ENCODE results near the gene FZD8.

Gene FZD8

DNA sequence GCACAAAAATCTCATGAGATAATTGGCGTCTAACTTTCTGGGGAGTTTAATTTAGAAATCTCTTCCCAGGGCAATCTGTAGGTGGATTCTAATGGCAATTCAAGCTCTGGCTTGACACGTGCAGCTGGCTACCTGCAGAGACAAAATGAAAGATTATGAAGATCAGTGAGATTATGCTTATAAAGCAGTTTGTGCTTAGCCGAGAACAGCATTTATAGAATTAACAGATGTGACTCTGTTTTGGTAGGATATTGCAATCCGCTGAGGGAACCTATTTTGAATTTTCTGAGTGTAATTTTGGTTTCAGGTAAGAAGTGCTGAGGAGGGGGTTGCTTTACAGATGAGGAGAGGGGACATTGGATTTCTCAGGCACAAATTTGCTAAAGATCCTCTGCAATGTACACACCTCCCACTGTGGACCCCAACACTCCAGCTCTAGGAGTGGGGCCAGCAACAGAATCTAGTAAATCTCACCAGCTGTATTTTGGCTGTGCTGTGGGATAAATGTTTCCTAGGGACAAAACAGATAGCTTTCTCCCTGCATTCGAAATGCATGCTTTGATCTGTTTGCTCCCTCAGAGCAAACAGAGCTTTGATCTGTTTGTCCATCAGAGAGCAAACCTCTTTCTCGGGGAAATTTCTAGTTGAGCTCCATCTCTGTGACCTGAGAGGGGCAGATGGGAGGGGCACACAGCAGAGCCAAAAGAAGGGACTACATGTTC is 29.6 kb downstream of the FZD8 start:
- no peak for TF ChIP-seq EZH2phosphoT487 (IDR thresholded peaks at IDR 0.05; ENCODE audit: low read length)
- TF ChIP-seq, protein P1, sequence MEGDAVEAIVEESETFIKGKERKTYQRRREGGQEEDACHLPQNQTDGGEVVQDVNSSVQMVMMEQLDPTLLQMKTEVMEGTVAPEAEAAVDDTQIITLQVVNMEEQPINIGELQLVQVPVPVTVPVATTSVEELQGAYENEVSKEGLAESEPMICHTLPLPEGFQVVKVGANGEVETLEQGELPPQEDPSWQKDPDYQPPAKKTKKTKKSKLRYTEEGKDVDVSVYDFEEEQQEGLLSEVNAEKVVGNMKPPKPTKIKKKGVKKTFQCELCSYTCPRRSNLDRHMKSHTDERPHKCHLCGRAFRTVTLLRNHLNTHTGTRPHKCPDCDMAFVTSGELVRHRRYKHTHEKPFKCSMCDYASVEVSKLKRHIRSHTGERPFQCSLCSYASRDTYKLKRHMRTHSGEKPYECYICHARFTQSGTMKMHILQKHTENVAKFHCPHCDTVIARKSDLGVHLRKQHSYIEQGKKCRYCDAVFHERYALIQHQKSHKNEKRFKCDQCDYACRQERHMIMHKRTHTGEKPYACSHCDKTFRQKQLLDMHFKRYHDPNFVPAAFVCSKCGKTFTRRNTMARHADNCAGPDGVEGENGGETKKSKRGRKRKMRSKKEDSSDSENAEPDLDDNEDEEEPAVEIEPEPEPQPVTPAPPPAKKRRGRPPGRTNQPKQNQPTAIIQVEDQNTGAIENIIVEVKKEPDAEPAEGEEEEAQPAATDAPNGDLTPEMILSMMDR (IDR thresholded peaks at IDR 0.05; ENCODE audit: low read length): no peak
- no peak for TF ChIP-seq EZH2 (optimal IDR thresholded peaks at IDR 0.05; ENCODE audit: low read depth, low read length)
- H3K4me3 ChIP-seq (ENCODE audit: low read length): no peak overlapping the region
- no peaks in the 10 kb centered on the region for H3K27me3 ChIP-seq (replicated peaks; ENCODE audit: insufficient read depth, low read length)
- no peaks in the 10 kb centered on the region for H3K36me3 ChIP-seq (replicated peaks; ENCODE audit: insufficient read depth, low read length)
- no peak overlapping the region for H3K4me2 ChIP-seq (ENCODE audit: low read depth, low read length)
- H3K4me1 ChIP-seq (ENCODE audit: low read length): no peaks in the 10 kb centered on the region
- no peaks in the 10 kb centered on the region for H3K9me3 ChIP-seq (replicated peaks; ENCODE audit: insufficient read depth, low read length)
- H3F3A ChIP-seq (ENCODE audit: insufficient read depth, low read length): no peaks in the 10 kb centered on the region
- H4K20me1 ChIP-seq (ENCODE audit: insufficient read depth, low read length): no peaks in the 10 kb centered on the region
- DNase-seq: no peak
- H3K9me2 ChIP-seq (replicated peaks; ENCODE audit: insufficient read depth, low read length): no peaks in the 10 kb centered on the region
- no peak overlapping the region for H3K27ac ChIP-seq (ENCODE audit: low read length)
- H2AFZ ChIP-seq (ENCODE audit: low read length): no peak overlapping the region
- no peak overlapping the region for H3K9ac ChIP-seq (ENCODE audit: low read length)
- no peaks in the 10 kb centered on the region for H3K79me2 ChIP-seq (ENCODE audit: low read length)

DNA sequence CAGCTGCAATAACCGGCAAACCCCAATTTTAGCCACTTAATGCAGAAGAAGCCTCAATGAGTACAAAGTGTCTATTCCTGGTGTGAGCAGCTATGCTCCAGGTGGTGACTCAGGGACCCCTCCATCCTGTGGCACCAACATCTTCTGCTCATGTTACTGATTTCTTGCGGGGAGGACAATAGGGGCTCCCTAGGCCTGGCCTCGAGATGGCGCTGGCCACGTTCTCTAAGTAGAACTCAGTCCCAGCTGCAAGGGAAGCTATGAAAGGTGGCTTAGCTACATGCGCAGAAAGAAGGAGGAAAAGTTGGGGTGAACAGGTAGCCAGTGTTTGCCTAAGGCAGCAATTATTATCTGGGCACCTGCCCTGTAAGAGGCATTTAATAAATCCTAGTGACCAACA is 30.3 kb downstream of the FZD8 start:
- H3K9me2 ChIP-seq (replicated peaks; ENCODE audit: insufficient read depth, low read length): no peaks in the 10 kb centered on the region
- no peak for DNase-seq
- no peaks in the 10 kb centered on the region for H3F3A ChIP-seq (ENCODE audit: insufficient read depth, low read length)
- H4K20me1 ChIP-seq (ENCODE audit: insufficient read depth, low read length): no peaks in the 10 kb centered on the region
- H3K36me3 ChIP-seq (replicated peaks; ENCODE audit: insufficient read depth, low read length): no peaks in the 10 kb centered on the region
- H3K4me2 ChIP-seq (ENCODE audit: low read depth, low read length): no peak overlapping the region
- no peak overlapping the region for H3K4me3 ChIP-seq (ENCODE audit: low read length)
- no peaks in the 10 kb centered on the region for H3K9me3 ChIP-seq (replicated peaks; ENCODE audit: insufficient read depth, low read length)
- no peaks in the 10 kb centered on the region for H3K4me1 ChIP-seq (ENCODE audit: low read length)
- H3K79me2 ChIP-seq (ENCODE audit: low read length): no peaks in the 10 kb centered on the region
- no peak overlapping the region for H3K9ac ChIP-seq (ENCODE audit: low read length)
- TF ChIP-seq, protein P1 (IDR thresholded peaks at IDR 0.05; ENCODE audit: low read length): no peak
- TF ChIP-seq EZH2 (optimal IDR thresholded peaks at IDR 0.05; ENCODE audit: low read depth, low read length) (no peak), EZH2phosphoT487 (IDR thresholded peaks at IDR 0.05; ENCODE audit: low read length) (no peak)
- no peaks in the 10 kb centered on the region for H3K27me3 ChIP-seq (replicated peaks; ENCODE audit: insufficient read depth, low read length)
- no peak overlapping the region for H3K27ac ChIP-seq (ENCODE audit: low read length)
- H2AFZ ChIP-seq (ENCODE audit: low read length): no peak overlapping the region

DNA sequence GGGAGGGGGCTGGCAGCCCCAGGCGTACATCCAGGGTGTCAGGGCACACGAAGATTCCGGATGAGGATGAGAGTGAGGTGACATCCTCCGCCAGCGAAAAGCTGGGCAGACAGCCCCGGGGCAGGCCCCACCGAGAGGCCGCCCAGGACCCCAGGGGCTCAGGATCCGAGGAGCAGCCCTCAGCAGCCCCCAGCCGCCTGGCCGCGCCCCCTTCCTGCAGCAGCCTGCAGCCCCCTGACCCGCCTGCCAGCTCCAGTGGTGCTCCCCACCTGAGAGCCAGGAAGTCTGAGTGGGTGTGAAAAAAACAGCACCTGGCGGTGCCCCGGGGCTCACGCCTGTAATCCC is 33.8 kb downstream of the FZD8 start:
- H4K20me1 ChIP-seq (ENCODE audit: insufficient read depth, low read length): no peaks in the 10 kb centered on the region
- H3K79me2 ChIP-seq (ENCODE audit: low read length): no peaks in the 10 kb centered on the region
- no peak overlapping the region for H3K27ac ChIP-seq (ENCODE audit: low read length)
- H2AFZ ChIP-seq (ENCODE audit: low read length): no peak overlapping the region
- H3K9ac ChIP-seq (ENCODE audit: low read length): no peak overlapping the region
- no peak overlapping the region for H3K4me2 ChIP-seq (ENCODE audit: low read depth, low read length)
- no peaks in the 10 kb centered on the region for H3K9me2 ChIP-seq (replicated peaks; ENCODE audit: insufficient read depth, low read length)
- H3K27me3 ChIP-seq (replicated peaks; ENCODE audit: insufficient read depth, low read length): no peaks in the 10 kb centered on the region
- H3K9me3 ChIP-seq (replicated peaks; ENCODE audit: insufficient read depth, low read length): no peaks in the 10 kb centered on the region
- DNase-seq: no peak
- no peaks in the 10 kb centered on the region for H3F3A ChIP-seq (ENCODE audit: insufficient read depth, low read length)
- no peak overlapping the region for H3K4me3 ChIP-seq (ENCODE audit: low read length)
- H3K4me1 ChIP-seq (ENCODE audit: low read length): no peaks in the 10 kb centered on the region
- no peaks in the 10 kb centered on the region for H3K36me3 ChIP-seq (replicated peaks; ENCODE audit: insufficient read depth, low read length)
- TF ChIP-seq, protein P1 (IDR thresholded peaks at IDR 0.05; ENCODE audit: low read length): no peak
- no peak for TF ChIP-seq EZH2phosphoT487 (IDR thresholded peaks at IDR 0.05; ENCODE audit: low read length)
- no peak for TF ChIP-seq EZH2 (optimal IDR thresholded peaks at IDR 0.05; ENCODE audit: low read depth, low read length)
